Raji (cell line): ENCODE results near the gene ASPHD2.
A peak's percentile ranks its signal among the peaks of the same experiment; 100 is the strongest.

Experiments
- POLR2A ChIP-seq: IDR thresholded peaks from 2 replicates; pipeline ENCODE4 v1.6.1; 2011; ENCODE audit warnings: low read depth, low read length, control low read depth; ENCODE audit not compliant: insufficient read depth

ASPHD2 gene

GRCh38 chr22:26428515-26429457, at the start of gene ASPHD2:
ASPHD2 (plus strand) TSS chr22:26429260; CDS start chr22:26433616, 4,356 bp downstream.
- peak; percentile 85 for TF ChIP-seq POLR2A

- no peak for TF ChIP-seq POLR2A
Observed at GRCh38 chr22:26380072-26380830, 48.8 kb upstream of the ASPHD2 start.

GRCh38 chr22:26382782-26383181, 46.3 kb upstream of the ASPHD2 start:
- no peak for TF ChIP-seq POLR2A

GRCh38 chr22:26383968-26384556, 45.0 kb upstream of the ASPHD2 start:
- no peak for TF ChIP-seq POLR2A

GRCh38 chr22:26385164-26385563, 43.9 kb upstream of the ASPHD2 start:
- TF ChIP-seq POLR2A: no peak

GRCh38 chr22:26389125-26389524, 39.9 kb upstream of the ASPHD2 start:
- TF ChIP-seq POLR2A: no peak

- no peak for TF ChIP-seq POLR2A
Observed at GRCh38 chr22:26391091-26391490, 38.0 kb upstream of the ASPHD2 start.

- TF ChIP-seq POLR2A: no peak
Observed at GRCh38 chr22:26391623-26392022, 37.4 kb upstream of the ASPHD2 start.

- no peak for TF ChIP-seq POLR2A
Observed at GRCh38 chr22:26393929-26394328, 35.1 kb upstream of the ASPHD2 start.

GRCh38 chr22:26394777-26395176, 34.3 kb upstream of the ASPHD2 start:
- no peak for TF ChIP-seq POLR2A

- TF ChIP-seq POLR2A: no peak
Observed at GRCh38 chr22:26395926-26396325, 33.1 kb upstream of the ASPHD2 start.

GRCh38 chr22:26398741-26399153, 30.3 kb upstream of the ASPHD2 start:
- TF ChIP-seq POLR2A: no peak

- TF ChIP-seq POLR2A: no peak
Observed at GRCh38 chr22:26399289-26399688, 29.8 kb upstream of the ASPHD2 start.

GRCh38 chr22:26401726-26402125, 27.3 kb upstream of the ASPHD2 start:
- no peak for TF ChIP-seq POLR2A

GRCh38 chr22:26404851-26405421, 24.1 kb upstream of the ASPHD2 start:
- TF ChIP-seq POLR2A: no peak

GRCh38 chr22:26406118-26406517, 22.9 kb upstream of the ASPHD2 start:
- no peak for TF ChIP-seq POLR2A
